Measurements from ENCODE around the gene OR6C65.
"Not testable (repeated sequence)": the region's sequence is repeated elsewhere in the genome, so short reads cannot be mapped to it uniquely, and the experiment has no call there.

The OR6C65 gene

GRCh38 chr12:55400229-55400628 lies at the start of gene OR6C65:
TSS of gene OR6C65 (plus strand) at chr12:55400529. CDS start at chr12:55400529, 0 bp downstream.
- DNase-seq (ENCODE audit: low read depth in 2 of 2): no peak

GRCh38 chr12:55355338-55355737 lies 45.0 kb upstream of the OR6C65 start:
- not testable (repeated sequence) for DNase-seq (ENCODE audit: low read depth in 2 of 2)

DNA sequence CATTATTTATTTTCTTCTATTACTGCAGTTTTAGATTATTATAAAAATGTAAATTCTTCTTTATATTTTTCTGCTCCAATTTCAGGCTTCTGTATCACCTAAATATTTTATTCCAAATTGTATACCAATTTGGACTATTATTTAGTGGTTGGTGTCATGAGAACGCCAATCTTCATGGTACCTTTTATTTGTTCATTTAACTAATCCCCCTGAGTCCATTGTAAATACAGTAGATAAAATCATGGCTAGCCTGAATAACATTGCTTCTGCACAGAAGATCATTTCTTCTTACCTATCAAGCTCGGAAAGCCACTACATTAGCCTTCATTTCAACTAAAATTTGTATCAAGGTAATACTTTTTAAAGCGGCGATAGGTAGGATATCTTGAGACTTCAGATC lies 37.7 kb upstream of the OR6C65 start, which contains the start of gene OR6C75:
Gene OR6C75 (plus strand): TSS at position 301 of the 400 bp plus-strand sequence. CDS start 2,136 bp downstream, outside the sequence.
- no peak for DNase-seq (ENCODE audit: low read depth in 2 of 2)

DNA sequence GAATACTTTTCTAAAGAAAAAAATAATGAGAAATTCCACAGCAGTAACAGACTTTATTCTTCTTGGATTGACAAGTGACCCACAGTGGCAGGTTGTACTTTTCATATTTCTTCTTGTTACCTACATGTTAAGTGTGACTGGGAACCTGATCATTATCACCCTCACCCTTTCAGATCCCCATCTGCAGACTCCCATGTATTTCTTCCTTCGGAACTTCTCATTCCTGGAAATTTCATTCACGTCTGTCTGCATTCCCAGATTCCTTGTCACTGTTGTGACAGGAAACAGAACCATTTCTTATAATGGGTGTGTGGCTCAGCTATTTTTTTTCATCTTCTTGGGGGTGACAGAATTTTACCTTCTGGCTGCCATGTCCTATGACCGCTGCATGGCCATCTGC lies 35.2 kb upstream of the OR6C65 start:
- DNase-seq (ENCODE audit: low read depth in 2 of 2): no peak

DNA sequence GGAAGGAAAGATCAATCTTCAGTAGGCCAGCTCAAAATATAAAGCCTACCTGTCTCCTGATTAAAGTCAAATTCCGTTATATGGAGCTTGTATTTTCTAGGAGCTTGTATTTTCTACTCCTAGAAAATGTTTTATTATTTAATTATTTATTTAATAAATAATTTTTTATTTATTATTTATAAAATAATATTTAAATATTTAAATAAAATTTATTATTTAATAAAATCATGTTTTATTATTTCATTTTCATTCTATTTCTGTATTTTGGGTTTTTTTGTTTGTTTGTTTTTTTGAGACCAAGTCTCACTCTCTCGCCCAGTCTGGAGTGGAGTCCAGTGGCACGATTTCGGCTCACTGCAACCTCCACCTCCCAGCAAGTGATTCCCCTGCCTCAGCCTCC lies 27.8 kb upstream of the OR6C65 start:
- DNase-seq (ENCODE audit: low read depth in 2 of 2): no peak

DNA sequence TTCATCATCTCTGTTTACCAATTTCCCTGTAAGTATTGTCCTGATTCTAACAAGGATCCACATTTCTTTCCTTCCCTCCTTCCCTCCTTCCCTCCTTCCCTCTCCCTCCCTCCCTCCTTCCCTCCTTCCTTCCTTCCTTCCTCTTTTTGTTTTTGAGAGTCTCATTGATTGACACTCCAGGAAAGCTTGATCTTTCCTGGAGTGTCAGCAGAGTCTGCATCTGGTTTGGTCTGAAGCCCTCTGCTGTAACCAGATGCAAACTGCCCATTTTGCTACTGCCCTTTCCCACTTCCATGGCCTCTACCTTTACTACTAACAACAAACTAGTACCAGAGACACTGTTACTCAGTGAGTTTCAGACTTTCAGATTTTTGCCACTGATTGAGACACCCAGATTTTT lies 14.4 kb upstream of the OR6C65 start:
- DNase-seq (ENCODE audit: low read depth in 2 of 2): no peak

- no peak for DNase-seq (ENCODE audit: low read depth in 2 of 2)
These were observed 8.1 kb upstream of the OR6C65 start for GRCh38 chr12:55392032-55392795.

- no peak for DNase-seq (ENCODE audit: low read depth in 2 of 2)
These were observed 4.0 kb upstream of the OR6C65 start for GRCh38 chr12:55396326-55396725.

- no peak for DNase-seq (ENCODE audit: low read depth in 2 of 2)
These were observed 7.5 kb downstream of the OR6C65 start for GRCh38 chr12:55407866-55408265.

DNA sequence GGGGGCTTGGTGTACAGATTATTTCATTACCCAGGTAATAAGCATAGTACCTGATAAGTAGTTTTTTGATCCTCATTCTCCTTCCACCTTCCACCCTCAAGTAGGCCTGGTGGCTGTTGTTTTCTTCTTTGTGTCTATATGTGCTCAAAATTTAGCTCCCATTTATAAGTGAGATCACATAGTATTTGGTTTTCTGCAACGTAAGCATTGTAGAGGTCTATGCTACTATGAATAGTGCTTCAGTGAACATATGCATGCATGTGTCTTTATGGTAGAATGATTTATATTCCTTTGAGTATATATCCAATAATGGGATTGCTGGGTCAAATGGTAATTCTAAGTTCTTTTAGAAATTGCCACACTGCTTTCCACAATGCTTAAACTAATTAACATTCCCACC lies 8.8 kb downstream of the OR6C65 start:
- DNase-seq (ENCODE audit: low read depth in 2 of 2): not testable (repeated sequence)

DNA sequence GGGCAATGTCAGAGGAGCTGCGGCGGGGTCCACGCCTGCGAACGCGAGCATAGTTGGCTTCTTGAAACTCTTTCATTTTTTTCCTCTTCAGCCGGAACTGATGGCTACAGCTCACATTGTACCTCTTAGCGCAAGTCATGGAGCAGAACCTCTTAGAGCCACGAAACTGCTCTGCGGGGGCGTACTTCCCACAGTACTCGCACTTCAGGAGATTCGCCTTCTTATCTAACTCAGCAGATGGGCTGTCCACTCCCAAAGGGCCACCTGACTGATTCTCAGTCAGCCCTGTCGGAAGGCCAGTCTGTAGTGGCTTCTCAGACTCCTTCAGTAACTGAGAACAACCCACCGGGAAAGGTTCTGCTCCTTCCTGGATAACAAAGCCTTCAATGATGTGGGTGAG lies 11.8 kb downstream of the OR6C65 start:
- DNase-seq (ENCODE audit: low read depth in 2 of 2): not testable (repeated sequence)

GRCh38 chr12:55413498-55414388 lies 13.4 kb downstream of the OR6C65 start:
- not testable (repeated sequence) for DNase-seq (ENCODE audit: low read depth in 2 of 2)

GRCh38 chr12:55414396-55414823 lies 14.1 kb downstream of the OR6C65 start:
- not testable (repeated sequence) for DNase-seq (ENCODE audit: low read depth in 2 of 2)

GRCh38 chr12:55414889-55415288 lies 14.6 kb downstream of the OR6C65 start:
- not testable (repeated sequence) for DNase-seq (ENCODE audit: low read depth in 2 of 2)

DNA sequence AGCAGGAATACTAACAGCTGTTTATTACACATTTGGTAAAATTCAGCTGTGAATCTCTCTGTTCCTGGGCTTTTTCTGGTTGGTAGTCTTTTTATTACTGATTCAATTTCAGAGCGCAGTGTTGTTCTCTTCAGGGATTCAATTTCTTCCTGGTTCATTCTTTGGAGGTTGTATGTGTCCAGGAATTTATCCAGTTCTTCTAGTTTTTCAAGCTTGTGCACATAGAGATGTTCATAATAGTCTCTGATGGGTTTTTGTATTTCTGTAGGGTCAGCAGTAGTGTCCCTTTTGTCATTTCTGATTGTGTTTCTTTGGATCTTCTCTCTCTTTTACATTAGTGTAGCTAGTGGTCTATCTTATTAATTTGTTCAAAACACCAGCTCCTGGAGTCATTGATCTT lies 16.6 kb downstream of the OR6C65 start:
- no peak for DNase-seq (ENCODE audit: low read depth in 2 of 2)

DNA sequence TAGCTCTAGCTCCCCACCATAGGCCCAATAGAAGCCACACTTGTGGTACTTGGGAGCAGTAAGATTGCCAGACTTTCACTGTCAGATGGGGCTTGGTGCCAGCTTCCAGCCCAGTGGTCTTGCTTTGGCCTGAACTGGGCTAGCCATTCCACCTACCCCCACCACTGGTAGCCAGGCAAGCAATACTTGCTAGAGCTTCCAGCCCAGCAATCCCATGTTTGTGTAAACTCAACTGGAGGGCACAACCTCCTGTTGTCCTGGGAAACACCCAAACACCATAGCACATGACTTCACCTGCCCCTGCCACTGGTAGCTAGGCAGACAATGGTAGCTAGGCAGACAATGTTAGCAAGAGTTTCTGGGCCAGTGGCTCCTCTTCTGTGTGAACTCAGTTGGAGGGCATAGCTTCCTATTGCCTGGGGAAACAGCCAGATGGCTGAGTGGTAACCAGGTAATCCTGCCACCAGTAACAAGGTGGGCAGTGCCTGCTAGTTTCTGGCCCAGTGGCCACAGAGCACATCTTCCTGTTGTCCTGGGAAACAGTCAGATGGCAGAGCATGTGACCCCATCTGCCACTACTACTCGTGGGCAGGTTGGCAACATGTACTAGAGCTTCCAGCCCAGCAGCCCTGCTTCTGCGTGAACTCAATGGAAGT lies 20.1 kb downstream of the OR6C65 start:
- no peak for DNase-seq (ENCODE audit: low read depth in 2 of 2)

DNA sequence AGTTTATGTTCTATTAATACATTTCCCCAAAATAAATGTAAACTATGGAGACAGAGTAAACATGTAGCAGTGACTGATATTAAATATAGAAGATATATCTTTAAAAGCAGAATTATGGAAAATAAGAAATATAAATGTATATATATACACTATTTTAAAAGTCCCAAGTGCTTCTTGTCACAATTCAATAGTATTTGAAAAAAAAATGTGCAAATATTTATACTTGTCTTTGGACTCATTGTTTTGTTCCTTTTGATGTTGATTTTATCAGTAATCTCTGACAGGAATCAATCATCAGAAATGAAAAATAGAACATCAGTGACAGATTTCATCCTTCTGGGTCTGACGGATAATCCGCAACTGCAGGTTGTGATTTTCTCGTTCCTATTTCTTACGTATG lies 25.6 kb downstream of the OR6C65 start, which contains the start of gene OR6C76:
Gene OR6C76 (plus strand): TSS at position 301 of the 400 bp plus-strand sequence. CDS start 0 bp downstream, at position 301.
- DNase-seq (ENCODE audit: low read depth in 2 of 2): no peak

GRCh38 chr12:55428331-55429243 lies 28.3 kb downstream of the OR6C65 start:
- DNase-seq (ENCODE audit: low read depth in 2 of 2): no peak

GRCh38 chr12:55441233-55441632 lies 40.9 kb downstream of the OR6C65 start:
- DNase-seq (ENCODE audit: low read depth in 2 of 2): not testable (repeated sequence)

- no peak for DNase-seq (ENCODE audit: low read depth in 2 of 2)
These were observed 43.4 kb downstream of the OR6C65 start, which contains the start of gene OR6C2 for GRCh38 chr12:55443776-55444175. TSS of gene OR6C2 (plus strand) at chr12:55444076. CDS start at chr12:55452214, 8,138 bp downstream.

GRCh38 chr12:55445357-55445756 lies 45.0 kb downstream of the OR6C65 start:
- DNase-seq (ENCODE audit: low read depth in 2 of 2): no peak
